ENCODE data around the gene PRDM16. TPM values are rescaled to one million over a fixed set of nuclear protein-coding genes. Genes with fewer than 3 reads are reported as not detected.

PRDM16 gene
- total RNA-seq, 1 donor from 2014 or later = 0.79 TPM

- no peaks in the 10 kb centered on the region for H3K36me3 ChIP-seq (ENCODE audit: control insufficient read depth, insufficient read depth, low read length)
- FAIRE-seq = no peak
- no peak for TF ChIP-seq CTCF (IDR thresholded peaks at IDR 0.05; ENCODE audit: insufficient read depth, low read length, severe bottlenecking)
- no peak overlapping the region for H3K4me3 ChIP-seq (ENCODE audit: low read depth, low read length)
- H3K27me3 ChIP-seq (ENCODE audit: control insufficient read depth, insufficient read depth, low read length) = no peaks in the 10 kb centered on the region
- DNase-seq (ENCODE audit: low read depth) = no peak
These were observed 46.5 kb upstream of the PRDM16 start for GRCh38 chr1:3022511-3022973.

- no peak for DNase-seq (ENCODE audit: low read depth)
- H3K27me3 ChIP-seq (ENCODE audit: control insufficient read depth, insufficient read depth, low read length) = no peaks in the 10 kb centered on the region
These were observed 46.0 kb upstream of the PRDM16 start for GRCh38 chr1:3022976-3023375.

GRCh38 chr1:3024019-3024418, 45.0 kb upstream of the PRDM16 start:
- FAIRE-seq = no peak

More at GRCh38 chr1:3022976-3023375, 46.0 kb upstream of the PRDM16 start:
- Histone ChIP-seq H3K36me3 (ENCODE audit: control insufficient read depth, insufficient read depth, low read length) (no peaks in the 10 kb centered on the region), H3K4me3 (ENCODE audit: low read depth, low read length) (no peak overlapping the region)
- no peak for TF ChIP-seq CTCF (IDR thresholded peaks at IDR 0.05; ENCODE audit: insufficient read depth, low read length, severe bottlenecking)
- no peak for FAIRE-seq

GRCh38 chr1:3024588-3024987, 44.4 kb upstream of the PRDM16 start:
- no peaks in the 10 kb centered on the region for H3K36me3 ChIP-seq (ENCODE audit: control insufficient read depth, insufficient read depth, low read length)

More at GRCh38 chr1:3024019-3024418, 45.0 kb upstream of the PRDM16 start:
- no peak for TF ChIP-seq CTCF (IDR thresholded peaks at IDR 0.05; ENCODE audit: insufficient read depth, low read length, severe bottlenecking)
- H3K4me3 ChIP-seq (ENCODE audit: low read depth, low read length) = no peak overlapping the region
- H3K27me3 ChIP-seq (ENCODE audit: control insufficient read depth, insufficient read depth, low read length) = no peaks in the 10 kb centered on the region
- H3K36me3 ChIP-seq (ENCODE audit: control insufficient read depth, insufficient read depth, low read length) = no peaks in the 10 kb centered on the region
- no peak for DNase-seq (ENCODE audit: low read depth)

GRCh38 chr1:3026124-3026523, 42.9 kb upstream of the PRDM16 start:
- peak; percentile 50 for FAIRE-seq
- DNase-seq (ENCODE audit: low read depth) = no peak
- no peaks in the 10 kb centered on the region for H3K27me3 ChIP-seq (ENCODE audit: control insufficient read depth, insufficient read depth, low read length)
- no peak overlapping the region for H3K4me3 ChIP-seq (ENCODE audit: low read depth, low read length)
- TF ChIP-seq CTCF (IDR thresholded peaks at IDR 0.05; ENCODE audit: insufficient read depth, low read length, severe bottlenecking) = no peak
- no peaks in the 10 kb centered on the region for H3K36me3 ChIP-seq (ENCODE audit: control insufficient read depth, insufficient read depth, low read length)

More at GRCh38 chr1:3024588-3024987, 44.4 kb upstream of the PRDM16 start:
- DNase-seq (ENCODE audit: low read depth) (no peak), FAIRE-seq (no peak)
- Histone ChIP-seq H3K27me3 (ENCODE audit: control insufficient read depth, insufficient read depth, low read length) (no peaks in the 10 kb centered on the region), H3K4me3 (ENCODE audit: low read depth, low read length) (no peak overlapping the region)
- no peak for TF ChIP-seq CTCF (IDR thresholded peaks at IDR 0.05; ENCODE audit: insufficient read depth, low read length, severe bottlenecking)

Data from bronchial epithelial cell (primary cell).